ENCODE measurements around the gene MROH7.

GRCh38 chr1:54679706-54680105, 38.1 kb downstream of the MROH7 start:
- TF ChIP-seq CTCF (IDR thresholded peaks at IDR 0.05): no peak
- TF ChIP-seq POLR2A (IDR thresholded peaks at IDR 0.05): no peak

Measured in lower leg skin (tissue), 3 donors.